Neuronal stem cell (in vitro differentiated cells): ENCODE data around the gene SCNN1G.

Experiments
- DNase-seq: peaks from one replicate; pipeline ENCODE4 v3.0.0-alpha.2; 2013; ENCODE audit warnings: low spot score
- H2AFZ ChIP-seq: one replicate; pipeline ENCODE4 v1.6.1; 2013; ENCODE audit warnings: mild to moderate bottlenecking, low read length, inconsistent platforms
- H2AK5ac ChIP-seq: 2 replicates; pipeline ENCODE4 v1.6.1; 2013; ENCODE audit warnings: low read depth, mild to moderate bottlenecking, inconsistent platforms, low read length, moderate library complexity, mixed read lengths
- H2BK120ac ChIP-seq: 2 replicates; pipeline ENCODE4 v1.6.1; 2013; ENCODE audit warnings: low read depth, mild to moderate bottlenecking, inconsistent platforms, low read length, moderate library complexity, mixed read lengths
- H2BK12ac ChIP-seq: one replicate; pipeline ENCODE4 v1.6.1; 2013; ENCODE audit warnings: low read length, inconsistent platforms
- H2BK15ac ChIP-seq: 2 replicates; pipeline ENCODE4 v1.6.1; 2013; ENCODE audit warnings: mild to moderate bottlenecking, low read length, inconsistent platforms, mixed read lengths
- H2BK5ac ChIP-seq: one replicate; pipeline ENCODE4 v1.6.1; 2013; ENCODE audit warnings: inconsistent platforms, mild to moderate bottlenecking, low read length, moderate library complexity
- H3K14ac ChIP-seq: one replicate; pipeline ENCODE4 v1.6.1; 2013; ENCODE audit warnings: low read length, inconsistent platforms
- H3K18ac ChIP-seq: 2 replicates; pipeline ENCODE4 v1.6.1; 2013; ENCODE audit warnings: low read length, inconsistent platforms
- H3K23ac ChIP-seq: 2 replicates; pipeline ENCODE4 v1.6.1; 2013; ENCODE audit warnings: low read depth, mild to moderate bottlenecking, mixed read lengths, low read length, inconsistent platforms; ENCODE audit not compliant: poor library complexity
- H3K27ac ChIP-seq: replicated peaks from 3 replicates; pipeline ENCODE4 v1.5.1; 2013; ENCODE audit warnings: low read length, inconsistent platforms
- H3K27me3 ChIP-seq, 3 experiments: 2 replicates each; pipeline ENCODE4 v1.6.1; 2013; ENCODE audit warnings: low read length in 3 of 3, mild to moderate bottlenecking in 2 of 3, inconsistent platforms in 1 of 3, low read depth in 1 of 3, mixed read lengths in 1 of 3, moderate library complexity in 1 of 3; ENCODE audit not compliant: control insufficient read depth in 3 of 3, insufficient read depth in 3 of 3
- H3K36me3 ChIP-seq, 2 donors: replicated peaks in 1 of 2; 2 replicates each; pipeline ENCODE4 v1.6.1; 2013; ENCODE audit warnings: low read length in 2 of 2; ENCODE audit not compliant: control insufficient read depth in 2 of 2, insufficient read depth in 2 of 2
- H3K4ac ChIP-seq: 2 replicates; pipeline ENCODE4 v1.6.1; 2013; ENCODE audit warnings: inconsistent platforms, mild to moderate bottlenecking, low read length, moderate library complexity
- H3K4me1 ChIP-seq, 2 donors: 1 replicate in 1 of 2; 2 replicates in 1 of 2; pipeline ENCODE4 v1.6.1; 2013; ENCODE audit warnings: low read length in 2 of 2, low read depth in 1 of 2; ENCODE audit not compliant: control insufficient read depth in 2 of 2, insufficient read depth in 1 of 2
- H3K4me2 ChIP-seq: one replicate; pipeline ENCODE4 v1.6.1; 2013; ENCODE audit warnings: mild to moderate bottlenecking, low read length, inconsistent platforms; ENCODE audit not compliant: insufficient read depth, poor library complexity, severe bottlenecking
- H3K4me3 ChIP-seq, 2 donors: 2 replicates each; pipeline ENCODE4 v1.5.1; 2013; ENCODE audit warnings: low read length in 2 of 2, mild to moderate bottlenecking in 2 of 2, inconsistent platforms in 1 of 2, moderate library complexity in 1 of 2
- H3K79me1 ChIP-seq: one replicate; pipeline ENCODE4 v1.6.1; 2013; ENCODE audit warnings: low read depth, mild to moderate bottlenecking, inconsistent platforms, low read length, moderate library complexity
- H3K9ac ChIP-seq: one replicate; pipeline ENCODE4 v1.6.1; 2013; ENCODE audit warnings: mild to moderate bottlenecking, low read depth, low read length, inconsistent platforms; ENCODE audit not compliant: poor library complexity
- H3K9me3 ChIP-seq, 2 donors: replicated peaks in 1 of 2; 2 replicates each; pipeline versions ENCODE3 to v1.6.1; 2013; ENCODE audit warnings: low read length in 2 of 2, mild to moderate bottlenecking in 2 of 2, inconsistent platforms in 1 of 2, low read depth in 1 of 2, mixed read lengths in 1 of 2, moderate library complexity in 1 of 2; ENCODE audit not compliant: control insufficient read depth in 2 of 2, insufficient read depth in 1 of 2
- H4K8ac ChIP-seq: one replicate; pipeline ENCODE4 v1.6.1; 2013; ENCODE audit warnings: low read depth, mild to moderate bottlenecking, inconsistent platforms, low read length, moderate library complexity
- H4K91ac ChIP-seq: one replicate; pipeline ENCODE4 v1.6.1; 2013; ENCODE audit warnings: low read length, low read depth, mild to moderate bottlenecking, inconsistent platforms; ENCODE audit not compliant: poor library complexity
- WGBS, 2 donors: extraction: QIAGEN DNeasy Blood & Tissue Kit; methylation state at CpG; one replicate each; pipeline ENCODE4 v1.1.7; 2013; ENCODE audit warnings: missing lambda C conversion rate in 2 of 2, mixed read lengths in 1 of 2; ENCODE audit not compliant: insufficient read length in 2 of 2, insufficient replicate concordance in 1 of 2; ENCODE audit errors: extremely low coverage in 2 of 2; 5-methylcytosine and 5-hydroxymethylcytosine counted together

The SCNN1G gene

DNA sequence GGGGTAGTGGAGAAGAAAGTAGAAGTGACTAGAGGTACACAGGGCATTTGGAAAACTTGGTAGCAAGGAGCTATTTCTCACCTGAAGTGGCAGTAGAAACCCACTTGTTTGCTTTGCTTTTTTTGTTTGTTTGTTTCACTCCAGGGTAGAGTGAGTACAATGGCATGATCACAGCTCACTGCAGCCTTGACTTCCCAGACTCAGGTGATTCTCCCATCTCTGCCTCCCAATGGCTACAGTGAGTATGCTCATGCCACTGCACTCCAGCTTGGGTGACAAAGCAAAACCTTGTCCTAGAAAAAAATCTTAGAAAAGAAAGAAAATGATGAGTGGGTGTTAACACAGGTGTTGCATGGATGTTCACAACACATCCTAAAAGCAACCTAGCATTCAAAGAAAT is 40.4 kb downstream of the SCNN1G start:
- H3K4ac ChIP-seq: no peak overlapping the region
- H2AK5ac ChIP-seq: no peak overlapping the region
- no peaks in the 10 kb centered on the region for H3K9me3 ChIP-seq
- H2BK15ac ChIP-seq: no peak overlapping the region
- DNase-seq: no peak
- no peaks in the 10 kb centered on the region for H3K79me1 ChIP-seq
- H3K4me2 ChIP-seq: no peak overlapping the region
- H3K4me1 ChIP-seq: peaks cover 0 to 2% of the 10 kb centered on the region in 2 donors
- no peak overlapping the region for H3K9ac ChIP-seq
- H3K18ac ChIP-seq: no peak overlapping the region
- H2BK5ac ChIP-seq: no peak overlapping the region
- H2BK120ac ChIP-seq: no peak overlapping the region
- no peaks in the 10 kb centered on the region for H3K36me3 ChIP-seq
- no peaks in the 10 kb centered on the region for H3K27me3 ChIP-seq
- H3K4me3 ChIP-seq: no peak overlapping the region
- H2AFZ ChIP-seq: no peak overlapping the region
- no peak overlapping the region for H3K27ac ChIP-seq
- no peak overlapping the region for H4K91ac ChIP-seq
- no peak overlapping the region for H4K8ac ChIP-seq
- no peak overlapping the region for H3K23ac ChIP-seq
- H2BK12ac ChIP-seq: no peak overlapping the region
- no peak overlapping the region for H3K14ac ChIP-seq

DNA sequence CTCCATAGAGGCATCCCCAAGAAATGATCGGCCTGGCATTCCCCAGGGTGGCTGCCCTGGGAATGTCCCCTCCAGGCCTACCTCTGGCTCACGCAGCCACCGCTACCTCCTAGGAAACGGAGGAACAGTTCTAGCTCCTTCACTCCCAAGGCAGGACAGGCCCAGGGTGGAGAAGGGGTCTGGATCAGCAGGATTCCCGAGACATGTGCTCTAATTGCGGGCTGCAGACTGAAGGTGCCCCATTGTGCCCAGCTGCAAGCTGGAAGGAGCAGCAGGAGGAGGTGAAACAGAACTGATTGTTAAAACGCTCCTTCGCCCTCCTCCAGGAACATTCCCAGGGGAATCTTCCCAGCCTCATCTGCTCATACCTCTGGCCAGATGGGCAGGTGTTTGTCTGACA is 40.8 kb downstream of the SCNN1G start:
- no peak overlapping the region for H2AK5ac ChIP-seq
- H3K4ac ChIP-seq: no peak overlapping the region
- H3K4me3 ChIP-seq: no peak overlapping the region
- H2BK5ac ChIP-seq: no peak overlapping the region
- no peaks in the 10 kb centered on the region for H3K79me1 ChIP-seq
- no peak overlapping the region for H2AFZ ChIP-seq
- H2BK15ac ChIP-seq: no peak overlapping the region
- no peaks in the 10 kb centered on the region for H3K27me3 ChIP-seq
- no peak overlapping the region for H2BK12ac ChIP-seq
- no peak overlapping the region for H3K27ac ChIP-seq
- H4K91ac ChIP-seq: no peak overlapping the region
- no peak overlapping the region for H3K9ac ChIP-seq
- DNase-seq: no peak
- no CpG with 5 or more reads among the region's 8 CpGs for WGBS, 2 donors
- H3K4me1 ChIP-seq: peaks cover 0 to 2% of the 10 kb centered on the region in 2 donors
- H3K4me2 ChIP-seq: no peak overlapping the region
- no peak overlapping the region for H3K14ac ChIP-seq
- H3K23ac ChIP-seq: no peak overlapping the region
- peak overlapping the region; percentile 15 for H3K18ac ChIP-seq
- H3K36me3 ChIP-seq: no peaks in the 10 kb centered on the region
- no peak overlapping the region for H4K8ac ChIP-seq
- no peak overlapping the region for H2BK120ac ChIP-seq
- H3K9me3 ChIP-seq: no peaks in the 10 kb centered on the region

DNA sequence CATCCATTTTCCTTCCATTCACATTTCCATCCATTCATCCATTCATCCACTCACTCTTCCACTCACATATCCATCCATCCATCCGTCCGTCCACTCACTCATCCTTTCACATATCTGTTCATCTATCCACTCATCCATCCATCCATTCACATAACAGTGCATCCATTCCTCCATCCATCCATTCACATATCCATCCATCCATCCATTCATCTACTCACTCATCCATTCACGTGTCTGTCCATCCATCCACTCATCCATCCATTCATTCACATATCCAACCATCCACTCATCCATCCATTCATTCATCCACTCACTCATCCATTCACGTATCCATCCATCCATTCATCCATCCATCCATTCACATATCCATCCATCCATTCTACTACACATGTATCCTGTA is 42.6 kb downstream of the SCNN1G start:
- Histone ChIP-seq H3K9ac (no peak overlapping the region), H2BK12ac (no peak overlapping the region), H4K8ac (no peak overlapping the region), H2BK5ac (no peak overlapping the region), H3K14ac (no peak overlapping the region), H3K23ac (no peak overlapping the region), H2BK15ac (no peak overlapping the region), H3K79me1 (no peaks in the 10 kb centered on the region), H2BK120ac (no peak overlapping the region), H3K9me3 (no peaks in the 10 kb centered on the region), H3K27me3 (no peaks in the 10 kb centered on the region), H3K4me1 (peaks cover 0 to 2% of the 10 kb centered on the region in 2 donors), H2AFZ (no peak overlapping the region), H3K18ac (no peak overlapping the region), H3K4me2 (no peak overlapping the region), H3K27ac (no peak overlapping the region), H3K4me3 (no peak overlapping the region), H3K36me3 (no peaks in the 10 kb centered on the region), H2AK5ac (no peak overlapping the region), H4K91ac (no peak overlapping the region), H3K4ac (no peak overlapping the region)
- 100% methylated on average over 2 to 3 of the region's 4 CpGs for WGBS, 2 donors
- DNase-seq: no peak

GRCh38 chr16:23225634-23226033 is 43.1 kb downstream of the SCNN1G start:
- Histone ChIP-seq H2BK120ac (no peak overlapping the region), H3K18ac (no peak overlapping the region), H2AK5ac (no peak overlapping the region), H3K36me3 (no peaks in the 10 kb centered on the region), H2BK12ac (no peak overlapping the region), H2BK5ac (no peak overlapping the region), H3K9me3 (no peaks in the 10 kb centered on the region), H4K8ac (no peak overlapping the region), H3K4me2 (no peak overlapping the region), H2AFZ (no peak overlapping the region), H3K4me1 (peaks cover 0 to 2% of the 10 kb centered on the region in 2 donors), H3K27me3 (no peaks in the 10 kb centered on the region), H3K9ac (no peak overlapping the region), H4K91ac (no peak overlapping the region), H3K79me1 (no peaks in the 10 kb centered on the region), H3K4me3 (no peak overlapping the region), H3K4ac (no peak overlapping the region), H3K23ac (no peak overlapping the region), H3K27ac (no peak overlapping the region), H2BK15ac (no peak overlapping the region), H3K14ac (no peak overlapping the region)
- no peak for DNase-seq
